C4-2B (cell line): ENCODE measurements around the gene GHRL.

Experiments
- CTCF ChIP-seq: fragments of 450-650 bp; conservative IDR thresholded peaks from 2 replicates; pipeline ENCODE4 v1.5.1; 2017; ENCODE audit warnings: mild to moderate bottlenecking
- ZFX ChIP-seq: fragments of 450-650 bp; IDR thresholded peaks from 2 replicates; pipeline ENCODE4 v1.6.1; 2017

- TF ChIP-seq CTCF = no peak
- TF ChIP-seq ZFX = no peak
These were observed 23.3 kb downstream of the GHRL start for GRCh38 chr3:10269443-10269842.
